ENCODE measurements around the gene NTS. TPM values are rescaled to one million over a fixed set of nuclear protein-coding genes. Genes with fewer than 3 reads are reported as not detected.
A peak's percentile ranks its signal among the peaks of the same experiment; 100 is the strongest.

Gene NTS
- total RNA-seq, 4 donors from 2014 or later: not detected

DNA sequence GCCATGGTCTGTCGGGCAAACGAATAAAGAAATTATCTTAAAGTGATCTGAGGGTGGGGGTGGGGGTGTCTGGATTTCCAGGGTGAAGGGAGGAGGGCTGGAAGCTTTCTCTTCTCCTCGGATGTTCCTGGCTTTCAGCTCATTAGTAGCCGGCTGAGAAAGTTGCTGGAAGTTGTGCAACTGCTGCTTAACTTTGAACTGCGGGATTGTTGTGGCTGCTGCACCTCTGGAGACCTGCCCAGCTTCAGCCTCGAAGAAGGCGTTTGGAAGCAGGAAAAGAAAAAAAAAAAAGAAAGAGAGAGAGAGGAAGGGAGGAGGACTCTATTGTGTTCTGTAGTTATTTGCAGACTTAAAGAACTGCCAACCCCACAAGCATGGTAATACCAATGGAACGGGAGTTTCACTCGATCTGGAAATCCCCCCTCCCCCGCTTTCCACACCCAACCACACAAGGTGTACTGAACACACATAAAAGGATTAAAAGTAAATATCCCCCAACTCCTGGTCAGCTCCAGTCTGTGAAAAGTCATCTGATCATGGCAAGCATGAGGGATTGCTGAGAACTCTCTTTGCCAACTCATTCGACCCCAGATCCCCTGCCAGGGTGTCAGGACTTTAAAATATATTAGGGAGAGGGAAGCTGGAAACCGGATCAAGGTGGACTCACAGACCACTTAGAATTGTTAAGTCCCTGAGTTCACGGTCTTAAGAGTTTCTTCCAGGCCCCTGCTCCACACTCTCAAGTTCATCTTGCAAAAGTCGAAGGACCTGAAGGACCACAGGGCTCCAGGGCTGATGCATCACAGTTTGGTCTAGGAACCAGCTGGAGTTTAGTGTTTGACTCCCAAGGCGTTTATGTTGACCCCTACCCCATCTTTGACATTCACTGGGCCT, 37.7 kb upstream of the NTS start, which contains the start of gene RASSF9:
Gene RASSF9, minus strand, starts transcription at position 213 of the 894 bp plus-strand sequence. Its CDS starts 208 bp downstream, at position 5.
- peaks cover 0 to 9% (median 0%) of the 10 kb centered on the region in 4 donors for H3K4me1 ChIP-seq
- 0 to 24% methylated on average over 4 to 15 of the region's 15 CpGs for WGBS, 2 donors (ENCODE audit: low coverage in 1 of 2)
- in situ Hi-C loops (cut with MboI; ENCODE audit: low pct_ligation_motif_present in 1 of 4, low pct_unique_long_range_greater_than_20kb in 1 of 4, low sequenced_read_pairs in 3 of 4): no loop called here

DNA sequence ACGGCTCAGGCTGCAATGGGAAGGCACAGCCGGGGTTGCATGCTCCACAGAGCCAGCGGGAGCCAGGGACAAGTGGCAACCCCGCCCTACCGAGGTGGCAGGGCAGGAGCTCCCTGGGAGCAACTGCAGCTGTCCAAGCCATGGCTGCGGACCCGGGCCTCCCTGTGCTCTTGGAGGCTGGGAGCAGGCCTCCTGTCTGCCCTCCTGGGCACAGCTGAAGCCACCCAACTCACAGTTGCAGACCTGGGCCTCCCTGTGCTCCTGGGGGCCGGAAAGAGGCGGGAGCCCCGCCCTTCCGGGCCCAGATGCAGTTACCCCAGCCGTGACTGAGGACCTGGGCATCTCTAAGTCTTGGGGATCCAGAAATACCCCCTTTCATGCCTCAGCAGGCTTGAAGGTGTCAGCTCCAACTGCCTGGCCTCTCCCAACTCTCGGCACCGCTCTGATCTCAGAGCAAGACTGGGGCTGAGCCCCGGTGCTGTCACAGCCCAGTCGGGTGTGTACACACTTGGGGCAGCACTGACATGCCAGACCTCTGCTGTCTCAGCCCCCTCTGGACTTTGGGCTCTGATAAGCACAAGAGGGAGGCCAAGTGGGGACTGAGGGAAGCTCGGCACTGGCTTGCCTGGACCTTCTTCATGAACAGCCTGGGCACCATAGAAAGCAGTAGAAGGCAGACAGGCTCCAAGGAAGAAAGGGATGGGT, 30.3 kb upstream of the NTS start:
- TF ChIP-seq EP300 (IDR thresholded peaks at IDR 0.05; ENCODE audit: low read depth): no peak
- no peak for TF ChIP-seq POLR2A (IDR thresholded peaks at IDR 0.05)
- TF ChIP-seq POLR2AphosphoS5 (IDR thresholded peaks at IDR 0.05): no peak
- TF ChIP-seq, protein P1, sequence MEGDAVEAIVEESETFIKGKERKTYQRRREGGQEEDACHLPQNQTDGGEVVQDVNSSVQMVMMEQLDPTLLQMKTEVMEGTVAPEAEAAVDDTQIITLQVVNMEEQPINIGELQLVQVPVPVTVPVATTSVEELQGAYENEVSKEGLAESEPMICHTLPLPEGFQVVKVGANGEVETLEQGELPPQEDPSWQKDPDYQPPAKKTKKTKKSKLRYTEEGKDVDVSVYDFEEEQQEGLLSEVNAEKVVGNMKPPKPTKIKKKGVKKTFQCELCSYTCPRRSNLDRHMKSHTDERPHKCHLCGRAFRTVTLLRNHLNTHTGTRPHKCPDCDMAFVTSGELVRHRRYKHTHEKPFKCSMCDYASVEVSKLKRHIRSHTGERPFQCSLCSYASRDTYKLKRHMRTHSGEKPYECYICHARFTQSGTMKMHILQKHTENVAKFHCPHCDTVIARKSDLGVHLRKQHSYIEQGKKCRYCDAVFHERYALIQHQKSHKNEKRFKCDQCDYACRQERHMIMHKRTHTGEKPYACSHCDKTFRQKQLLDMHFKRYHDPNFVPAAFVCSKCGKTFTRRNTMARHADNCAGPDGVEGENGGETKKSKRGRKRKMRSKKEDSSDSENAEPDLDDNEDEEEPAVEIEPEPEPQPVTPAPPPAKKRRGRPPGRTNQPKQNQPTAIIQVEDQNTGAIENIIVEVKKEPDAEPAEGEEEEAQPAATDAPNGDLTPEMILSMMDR (IDR thresholded peaks at IDR 0.05): no peak
- no peak overlapping the region for H3K4me3 ChIP-seq
- H3K27me3 ChIP-seq: no peaks in the 10 kb centered on the region
- no peaks in the 10 kb centered on the region for H3K36me3 ChIP-seq
- H3K27ac ChIP-seq: no peak overlapping the region
- intact Hi-C loops (cut with DNase I; ENCODE audit: low total_unique reads): no loop called here
- in situ Hi-C loops (cut with MboI; ENCODE audit: low pct_ligation_motif_present in 1 of 4, low pct_unique_long_range_greater_than_20kb in 1 of 4, low sequenced_read_pairs in 3 of 4): no loop called here
- no peaks in the 10 kb centered on the region for H3K4me1 ChIP-seq
- WGBS, 2 donors (ENCODE audit: low coverage in 1 of 2): 85 to 100% methylated on average over 2 to 17 of the region's 17 CpGs
- no peaks in the 10 kb centered on the region for H3K9me3 ChIP-seq
- DNase-seq: no peak

More for the DNA sequence above, 37.7 kb upstream of the NTS start, which contains the start of gene RASSF9:
- DNase-seq: peak; percentile 55
- H3K27me3 ChIP-seq: no peaks in the 10 kb centered on the region
- no peaks in the 10 kb centered on the region for H3K9me3 ChIP-seq
- intact Hi-C loops (cut with DNase I; ENCODE audit: low total_unique reads): no loop called here
- peak within 1 kb of the TSS; percentile 18 to 57 (median 44) for H3K27ac ChIP-seq
- TF ChIP-seq POLR2A (IDR thresholded peaks at IDR 0.05) (no peak), EP300 (IDR thresholded peaks at IDR 0.05; ENCODE audit: low read depth) (no peak), POLR2AphosphoS5 (IDR thresholded peaks at IDR 0.05) (no peak)
- TF ChIP-seq, protein P1 (IDR thresholded peaks at IDR 0.05): no peak
- H3K4me3 ChIP-seq: peak within 1 kb of the TSS in 3 of 4 donors; percentile 17 to 40 (median 20)
- no peaks in the 10 kb centered on the region for H3K36me3 ChIP-seq

DNA sequence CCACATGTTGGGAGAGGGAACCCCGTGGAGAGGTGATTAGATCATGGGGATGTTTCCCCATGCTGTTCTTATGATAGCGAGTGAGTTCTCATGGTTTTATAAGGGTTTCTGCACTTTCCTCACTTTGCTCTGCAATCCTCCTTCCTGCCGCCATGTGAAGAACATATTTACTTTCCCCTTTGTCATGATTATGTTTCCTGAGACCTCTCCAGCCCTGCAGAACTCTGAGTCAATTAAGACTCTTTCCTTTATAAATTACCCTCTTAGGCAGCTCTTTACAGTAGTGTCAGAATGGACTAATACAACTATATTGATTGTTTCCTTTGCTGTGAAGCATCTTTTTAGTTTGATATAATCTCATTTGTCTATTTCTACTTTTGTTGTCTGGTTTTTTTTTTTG, 24.8 kb upstream of the NTS start:
- TF ChIP-seq, protein P1 (IDR thresholded peaks at IDR 0.05): no peak
- TF ChIP-seq POLR2A (IDR thresholded peaks at IDR 0.05): no peak
- Histone ChIP-seq H3K4me3 (no peak overlapping the region), H3K4me1 (no peaks in the 10 kb centered on the region), H3K27ac (no peak overlapping the region), H3K27me3 (no peaks in the 10 kb centered on the region), H3K9me3 (no peaks in the 10 kb centered on the region), H3K36me3 (no peaks in the 10 kb centered on the region)
- in situ Hi-C loops (cut with MboI; ENCODE audit: low pct_ligation_motif_present in 1 of 4, low pct_unique_long_range_greater_than_20kb in 1 of 4, low sequenced_read_pairs in 3 of 4): no loop called here
- WGBS, 2 donors (ENCODE audit: low coverage in 1 of 2): 45 to 61% methylated on average over 3 of the region's 3 CpGs
- DNase-seq: no peak
- intact Hi-C loops (cut with DNase I; ENCODE audit: low total_unique reads): no loop called here

DNA sequence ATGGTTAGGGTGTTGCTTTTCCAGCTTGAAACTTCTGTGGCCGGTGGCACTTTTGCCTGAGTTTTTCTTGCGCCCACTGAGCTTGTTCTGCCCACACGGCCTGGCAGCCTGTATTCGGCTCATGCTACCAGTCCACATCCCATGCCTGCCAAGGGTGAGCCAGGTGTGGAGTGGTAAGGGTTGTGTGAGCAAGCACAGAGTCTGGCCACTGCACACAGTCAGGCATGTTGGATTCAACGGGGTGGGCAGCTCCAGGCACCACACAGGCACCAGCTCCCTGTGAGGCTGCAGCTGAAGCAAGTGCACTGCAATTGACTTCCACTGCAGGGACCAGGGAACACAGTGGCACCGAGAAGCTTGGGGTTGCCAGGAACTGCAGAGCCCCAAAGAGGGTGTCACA, 18.8 kb upstream of the NTS start:
- Histone ChIP-seq H3K9me3 (no peaks in the 10 kb centered on the region), H3K36me3 (no peaks in the 10 kb centered on the region), H3K4me3 (no peak overlapping the region), H3K4me1 (no peaks in the 10 kb centered on the region), H3K27ac (no peak overlapping the region), H3K27me3 (no peaks in the 10 kb centered on the region)
- TF ChIP-seq EP300 (IDR thresholded peaks at IDR 0.05; ENCODE audit: low read depth) (no peak), POLR2A (IDR thresholded peaks at IDR 0.05) (no peak), POLR2AphosphoS5 (IDR thresholded peaks at IDR 0.05) (no peak)
- TF ChIP-seq, protein P1 (IDR thresholded peaks at IDR 0.05): no peak
- in situ Hi-C loops (cut with MboI; ENCODE audit: low pct_ligation_motif_present in 1 of 4, low pct_unique_long_range_greater_than_20kb in 1 of 4, low sequenced_read_pairs in 3 of 4): loop anchor here in 3 of 4 donors (25.0 kb wide), 3 partner anchors 268 to 368 kb away; no protein-coding TSS in a partner anchor
- DNase-seq: no peak
- intact Hi-C loops (cut with DNase I; ENCODE audit: low total_unique reads): no loop called here
- WGBS, 2 donors (ENCODE audit: low coverage in 1 of 2): 79% methylated on average over 6 of the region's 6 CpGs; no CpG with 5 or more reads in 1 of the 2 donors

Measured in transverse colon (tissue), 4 donors.